Hepatocyte (in vitro differentiated cells): Measurements from ENCODE around the gene MIGA2. TPM values are rescaled to one million over a fixed set of nuclear protein-coding genes. Genes with fewer than 3 reads are reported as not detected.

Experiments used
- DNase-seq: peaks from one replicate; pipeline ENCODE4 v3.0.0-alpha.2; 2016; ENCODE audit warnings: low spot score
- H2AFZ ChIP-seq: fragments of 200-600 bp; sonication (generic); 2 replicates; pipeline ENCODE4 v1.6.0; 2016; ENCODE audit warnings: antibody characterized with exemption, mild to moderate bottlenecking
- H3K27ac ChIP-seq: fragments of 200-600 bp; sonication (generic); 2 replicates; pipeline ENCODE4 v1.5.1; 2016; ENCODE audit warnings: mild to moderate bottlenecking
- H3K27me3 ChIP-seq: fragments of 200-600 bp; sonication (generic); 2 replicates; pipeline ENCODE4 v1.6.1; 2016
- H3K36me3 ChIP-seq: fragments of 200-600 bp; sonication (generic); replicated peaks from 2 replicates; pipeline ENCODE4 v1.5.1; 2016; ENCODE audit warnings: low read depth; ENCODE audit not compliant: insufficient read depth
- H3K4me1 ChIP-seq: fragments of 200-600 bp; sonication (generic); 2 replicates; pipeline ENCODE4 v1.5.1; 2016; ENCODE audit warnings: mild to moderate bottlenecking, moderate library complexity; ENCODE audit not compliant: insufficient read depth
- H3K4me2 ChIP-seq: fragments of 200-600 bp; sonication (generic); 2 replicates; pipeline ENCODE4 v1.6.0; 2016
- H3K4me3 ChIP-seq: fragments of 200-600 bp; sonication (generic); 2 replicates; pipeline ENCODE4 v1.5.1; 2016; ENCODE audit warnings: mild to moderate bottlenecking
- H3K79me2 ChIP-seq: fragments of 200-600 bp; sonication (generic); 2 replicates; pipeline ENCODE4 v1.6.0; 2017; ENCODE audit warnings: mild to moderate bottlenecking
- H3K9me2 ChIP-seq: fragments of 200-600 bp; sonication (generic); replicated peaks from 2 replicates; pipeline ENCODE4 v1.6.0; 2017; ENCODE audit warnings: mild to moderate bottlenecking; ENCODE audit not compliant: insufficient read depth
- H3K9me3 ChIP-seq: fragments of 200-600 bp; sonication (generic); 2 replicates; pipeline ENCODE4 v1.5.1; 2016; ENCODE audit warnings: low read depth, mild to moderate bottlenecking
- H4K20me1 ChIP-seq: fragments of 200-600 bp; sonication (generic); 2 replicates; pipeline ENCODE4 v1.6.0; 2016; ENCODE audit warnings: mild to moderate bottlenecking; ENCODE audit not compliant: insufficient read depth, poor library complexity, severe bottlenecking
- EZH2 ChIP-seq: fragments of 200-600 bp; sonication (generic); IDR thresholded peaks from 2 replicates; pipeline ENCODE4 v1.6.1; 2016; ENCODE audit warnings: antibody characterized with exemption, mild to moderate bottlenecking, borderline replicate concordance
- EZH2phosphoT487 ChIP-seq: fragments of 200-600 bp; sonication (generic); IDR thresholded peaks from one replicate; pipeline ENCODE4 v1.6.1; 2018; ENCODE audit warnings: antibody characterized with exemption, mild to moderate bottlenecking, low read depth, moderate library complexity; ENCODE audit not compliant: unreplicated experiment, severe bottlenecking
- WGBS: methylation state at CpG from one replicate; pipeline ENCODE4 v1.1.6; 2016; ENCODE audit warnings: low lambda C conversion rate; ENCODE audit errors: missing lambda C conversion rate; 5-methylcytosine and 5-hydroxymethylcytosine counted together
- polyA plus RNA-seq: library from polyadenylated mRNA; unstranded; fragments of >200 nt; fragmentation: Nextera tagmentation; extraction: Ambion mirVana; gene quantifications from 2 replicates; pipeline ENCODE4 v1.2.1, GENCODE V29; 2016
- total RNA-seq: library from RNA; depleted of rRNA; stranded (reverse); fragments of >200 nt; gene quantifications from 2 replicates; pipeline ENCODE4 v1.2.3, GENCODE V29; 2014
- TF ChIP-seq, protein P1 (sequence below): fragments of 200-600 bp; sonication (generic); IDR thresholded peaks from 2 replicates; pipeline ENCODE4 v1.5.1; 2016; ENCODE audit warnings: antibody characterized with exemption, mild to moderate bottlenecking; ENCODE audit not compliant: poor library complexity

Gene MIGA2
- total and polyA plus RNA-seq, 2 experiments from 2014 or later: 23.4 to 29.5 TPM

DNA sequence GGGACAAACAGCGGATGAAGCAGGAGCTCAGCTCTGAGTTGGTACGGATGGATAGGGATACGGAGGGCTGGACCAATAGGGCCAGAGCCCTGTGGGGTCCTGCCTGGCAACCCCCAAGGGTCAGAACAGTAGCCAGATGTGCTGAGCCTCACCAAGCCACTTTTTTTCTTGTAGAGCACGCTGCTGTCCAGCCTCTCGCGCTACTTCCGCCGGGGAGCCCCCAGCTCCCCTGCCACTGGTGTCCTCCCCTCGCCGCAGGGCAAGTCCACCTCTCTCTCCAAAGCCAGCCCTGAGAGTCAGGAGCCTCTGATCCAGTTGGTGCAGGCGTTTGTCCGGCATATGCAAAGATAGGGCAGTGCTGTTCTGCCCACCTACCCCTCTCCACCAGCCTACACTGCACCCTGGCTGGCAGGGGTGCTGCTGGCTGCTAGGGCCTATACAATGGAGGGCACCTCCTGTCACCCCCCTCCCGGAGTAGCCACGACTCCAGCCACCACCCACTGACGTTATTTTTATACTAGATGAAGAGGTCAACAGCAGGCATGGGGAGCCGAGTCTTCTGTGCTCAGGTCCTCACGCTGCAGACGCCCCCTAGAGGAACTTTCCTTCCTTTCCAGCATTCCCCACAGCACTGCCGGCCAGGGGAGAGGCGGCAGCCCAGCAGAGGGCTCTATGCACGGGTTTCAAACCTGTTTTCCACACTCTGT lies 29.9 kb upstream of the MIGA2 start:
- Histone ChIP-seq H4K20me1 (no peaks in the 10 kb centered on the region), H2AFZ (no peak overlapping the region), H3K9me2 (no peaks in the 10 kb centered on the region), H3K27ac (no peak overlapping the region), H3K4me1 (no peaks in the 10 kb centered on the region), H3K4me3 (no peak overlapping the region), H3K79me2 (no peaks in the 10 kb centered on the region), H3K4me2 (no peak overlapping the region), H3K9me3 (no peaks in the 10 kb centered on the region), H3K36me3 (no peaks in the 10 kb centered on the region), H3K27me3 (no peaks in the 10 kb centered on the region)
- TF ChIP-seq, protein P1, sequence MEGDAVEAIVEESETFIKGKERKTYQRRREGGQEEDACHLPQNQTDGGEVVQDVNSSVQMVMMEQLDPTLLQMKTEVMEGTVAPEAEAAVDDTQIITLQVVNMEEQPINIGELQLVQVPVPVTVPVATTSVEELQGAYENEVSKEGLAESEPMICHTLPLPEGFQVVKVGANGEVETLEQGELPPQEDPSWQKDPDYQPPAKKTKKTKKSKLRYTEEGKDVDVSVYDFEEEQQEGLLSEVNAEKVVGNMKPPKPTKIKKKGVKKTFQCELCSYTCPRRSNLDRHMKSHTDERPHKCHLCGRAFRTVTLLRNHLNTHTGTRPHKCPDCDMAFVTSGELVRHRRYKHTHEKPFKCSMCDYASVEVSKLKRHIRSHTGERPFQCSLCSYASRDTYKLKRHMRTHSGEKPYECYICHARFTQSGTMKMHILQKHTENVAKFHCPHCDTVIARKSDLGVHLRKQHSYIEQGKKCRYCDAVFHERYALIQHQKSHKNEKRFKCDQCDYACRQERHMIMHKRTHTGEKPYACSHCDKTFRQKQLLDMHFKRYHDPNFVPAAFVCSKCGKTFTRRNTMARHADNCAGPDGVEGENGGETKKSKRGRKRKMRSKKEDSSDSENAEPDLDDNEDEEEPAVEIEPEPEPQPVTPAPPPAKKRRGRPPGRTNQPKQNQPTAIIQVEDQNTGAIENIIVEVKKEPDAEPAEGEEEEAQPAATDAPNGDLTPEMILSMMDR: peak; percentile 81
- no peak for TF ChIP-seq EZH2phosphoT487
- peak; percentile 91 for DNase-seq
- 63% methylated on average over 21 of the region's 21 CpGs for WGBS

DNA sequence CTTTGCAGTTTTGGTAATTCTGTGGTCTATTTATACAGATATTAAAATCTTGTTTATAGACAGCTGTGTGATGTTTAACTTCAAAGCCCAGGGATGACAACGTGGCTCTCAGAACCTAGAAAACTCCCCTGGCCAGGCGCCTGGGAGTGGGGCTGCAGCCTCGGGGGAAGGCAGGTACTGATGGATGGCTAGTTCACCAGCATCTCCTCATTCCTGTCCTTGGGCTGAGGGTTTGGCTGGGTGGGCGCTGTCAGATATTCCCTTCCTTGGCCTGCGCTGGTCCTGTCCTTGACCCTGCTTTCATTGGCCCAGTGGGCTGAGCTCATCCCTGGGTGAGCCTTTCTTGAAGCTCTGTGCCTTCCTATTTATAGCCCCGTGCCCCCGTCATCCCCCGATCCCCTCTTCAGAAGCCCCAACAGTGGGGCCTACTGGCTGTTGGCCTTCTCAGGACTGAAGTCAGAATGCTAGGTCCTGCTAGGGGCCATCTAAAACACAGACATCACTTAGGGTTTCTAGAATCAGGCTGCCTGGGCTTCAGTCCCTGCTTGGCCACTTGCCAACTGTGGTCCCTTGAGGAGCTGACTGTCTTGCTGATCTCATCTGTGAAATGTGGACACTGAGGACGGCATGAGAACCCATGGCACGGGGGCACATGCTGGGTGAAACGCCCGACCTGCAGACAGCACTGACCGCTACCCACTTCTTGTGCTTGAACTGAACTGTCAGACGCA lies 29.2 kb upstream of the MIGA2 start:
- WGBS: 93% methylated on average over 14 of the region's 14 CpGs
- Histone ChIP-seq H3K27ac (no peak overlapping the region), H3K36me3 (no peaks in the 10 kb centered on the region), H2AFZ (no peak overlapping the region), H3K79me2 (no peaks in the 10 kb centered on the region), H3K27me3 (no peaks in the 10 kb centered on the region), H3K9me2 (no peaks in the 10 kb centered on the region), H3K4me3 (no peak overlapping the region), H3K4me1 (no peaks in the 10 kb centered on the region), H4K20me1 (no peaks in the 10 kb centered on the region), H3K4me2 (no peak overlapping the region), H3K9me3 (no peaks in the 10 kb centered on the region)
- peak; percentile 22 for DNase-seq
- no peak for TF ChIP-seq EZH2phosphoT487

DNA sequence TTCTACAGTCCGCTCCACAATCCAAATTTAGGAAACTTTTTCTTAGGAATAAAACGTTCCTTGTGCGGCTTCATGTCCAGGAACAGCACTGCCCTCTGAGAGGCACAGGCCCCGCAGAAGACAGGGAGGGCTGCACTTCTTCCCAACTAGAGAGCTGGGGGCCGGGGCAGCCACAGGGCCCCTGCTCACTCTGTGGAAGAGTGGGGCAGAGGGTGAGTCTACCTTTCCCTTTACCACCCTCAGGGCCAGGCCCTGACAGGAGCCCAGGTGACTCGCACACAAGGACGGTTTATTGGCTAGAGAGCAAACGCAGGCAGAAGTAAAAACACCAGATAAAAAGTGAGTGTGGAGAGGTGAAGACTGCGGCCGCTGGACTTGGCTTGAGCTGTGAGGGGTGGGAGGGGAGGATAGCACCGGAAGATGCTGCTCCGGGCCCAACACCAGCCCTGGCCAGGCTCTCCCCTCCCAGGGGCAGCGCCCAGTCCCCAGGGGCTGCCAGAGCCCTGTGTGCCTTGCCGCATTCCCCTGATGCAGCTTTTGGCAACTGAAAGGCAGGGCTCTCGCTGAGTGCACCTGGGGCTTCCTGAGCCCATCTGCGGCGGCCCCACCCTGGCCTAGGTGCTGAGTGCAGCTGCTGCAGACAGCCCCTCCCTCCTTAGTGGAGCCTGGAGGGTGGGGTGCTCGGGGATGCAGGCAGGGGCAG lies 28.5 kb upstream of the MIGA2 start:
- Histone ChIP-seq H3K4me2 (no peak overlapping the region), H3K4me3 (no peak overlapping the region), H3K27ac (no peak overlapping the region), H3K9me3 (no peaks in the 10 kb centered on the region), H3K36me3 (no peaks in the 10 kb centered on the region), H3K79me2 (no peaks in the 10 kb centered on the region), H3K9me2 (no peaks in the 10 kb centered on the region), H4K20me1 (no peaks in the 10 kb centered on the region), H2AFZ (no peak overlapping the region), H3K27me3 (no peaks in the 10 kb centered on the region), H3K4me1 (no peaks in the 10 kb centered on the region)
- TF ChIP-seq, protein P1: no peak
- 91% methylated on average over 18 of the region's 18 CpGs for WGBS
- DNase-seq: peak; percentile 2

DNA sequence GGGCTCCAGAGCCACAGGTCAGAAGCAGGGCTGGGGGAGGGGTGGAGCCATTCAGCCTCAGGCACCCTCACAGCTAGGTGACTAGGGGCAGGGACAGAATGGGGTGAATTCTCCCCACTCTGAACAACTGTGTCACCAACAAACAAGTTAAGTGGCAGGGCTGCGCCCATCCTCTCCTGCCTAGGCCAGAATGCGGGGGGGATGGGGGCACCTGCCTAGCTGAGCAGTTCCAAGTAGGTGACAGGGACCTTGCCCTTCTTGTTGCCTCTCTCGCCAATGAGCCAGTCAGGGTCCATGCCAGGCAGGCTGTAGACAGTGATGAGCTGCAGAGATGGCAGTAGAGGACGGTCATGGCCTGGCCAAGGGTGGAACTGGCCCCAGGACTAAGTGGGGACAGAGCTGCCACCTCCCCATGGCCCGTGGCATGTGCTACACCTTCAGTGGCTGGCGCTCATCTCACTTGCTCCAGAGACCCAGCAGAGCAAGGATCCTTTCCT lies 27.9 kb upstream of the MIGA2 start:
- H3K27ac ChIP-seq: no peak overlapping the region
- H2AFZ ChIP-seq: no peak overlapping the region
- no peaks in the 10 kb centered on the region for H3K79me2 ChIP-seq
- no peak overlapping the region for H3K4me3 ChIP-seq
- no peaks in the 10 kb centered on the region for H3K9me2 ChIP-seq
- no peaks in the 10 kb centered on the region for H3K9me3 ChIP-seq
- H4K20me1 ChIP-seq: no peaks in the 10 kb centered on the region
- no peaks in the 10 kb centered on the region for H3K27me3 ChIP-seq
- TF ChIP-seq, protein P1: no peak
- TF ChIP-seq EZH2phosphoT487 (no peak), EZH2 (no peak)
- H3K4me2 ChIP-seq: no peak overlapping the region
- DNase-seq: peak; percentile 8
- no peaks in the 10 kb centered on the region for H3K4me1 ChIP-seq
- 94% methylated on average over 6 of the region's 6 CpGs for WGBS
- no peaks in the 10 kb centered on the region for H3K36me3 ChIP-seq
